Left lung (tissue), 10 donors: ENCODE results near the gene DNM3. TPM values are rescaled to one million over a fixed set of nuclear protein-coding genes. Genes with fewer than 3 reads are reported as not detected.
A peak's percentile ranks its signal among the peaks of the same experiment; 100 is the strongest.

Experiments
- ATAC-seq: fragments of 200-7000 bp; cut with Tn5 transposase; one replicate; pipeline ENCODE4 v1.9.1; 2020; ENCODE audit warnings: moderate library complexity
- DNase-seq, 4 donors: peaks; one replicate each; pipeline ENCODE4 v3.0.0-alpha.2; 2013 to 2020
- H3K27ac ChIP-seq, 2 donors: fragments of 200-600 bp; sonication (generic) in 1 of 2; one replicate each; pipeline versions ENCODE4 v1.5.0 to v1.8.0; 2020 to 2021
- H3K27me3 ChIP-seq, 2 donors: fragments of 200-600 bp; sonication (generic) in 1 of 2; one replicate each; pipeline versions ENCODE4 v1.5.0 to v1.8.0; 2020 to 2021
- H3K36me3 ChIP-seq, 2 donors: fragments of 200-600 bp; sonication (generic) in 1 of 2; one replicate each; pipeline versions ENCODE4 v1.5.0 to v1.8.0; 2020 to 2021
- H3K4me1 ChIP-seq, 2 donors: fragments of 200-600 bp; one replicate each; pipeline ENCODE4 v1.8.0; 2021
- H3K4me3 ChIP-seq, 2 donors: fragments of 200-600 bp; sonication (generic) in 1 of 2; one replicate each; pipeline versions ENCODE4 v1.5.0 to v1.8.0; 2020 to 2021; ENCODE audit warnings: mild to moderate bottlenecking in 1 of 2
- H3K9me3 ChIP-seq, 2 donors: fragments of 200-600 bp; sonication (generic) in 1 of 2; one replicate each; pipeline versions ENCODE4 v1.5.0 to v1.8.0; 2020 to 2021
- intact Hi-C, 2 donors: fragments of 100-400 bp; cut with DNase I; formaldehyde crosslinking; loops; one replicate each; pipeline versions ENCODE4 v1.11.2 to v1.14.2; 2022
- polyA plus RNA-seq, 6 donors: library from polyadenylated mRNA; unstranded; fragments of 120-200 nt; gene quantifications; one replicate each; pipeline ENCODE4 v1.2.1, GENCODE V29; 2013; ENCODE audit not compliant: insufficient read length in 6 of 6
- total RNA-seq, 2 donors: library from RNA; stranded (reverse); fragmentation: NEBNext Ultra II Directional; extraction: Animal tissue kit (Norgen Biotek cat#: 25700); gene quantifications; one replicate each; pipeline ENCODE4 v1.2.1, GENCODE V29; 2021
- TF ChIP-seq, protein P1 (sequence below), 2 donors: fragments of 200-600 bp; sonication (generic) in 1 of 2; IDR thresholded peaks; one replicate each; pipeline versions ENCODE4 v1.5.0 to v1.8.0; 2021; ENCODE audit warnings: antibody characterized with exemption in 2 of 2
- donor health status: DM: no; HTN: yes; CAD: no.
- donor health status: DM: no; HTN: no; CAD: no.

DNM3 gene
- total and polyA plus RNA-seq, 8 donors = 5.2 to 7.7 (median 6.3) TPM

DNA sequence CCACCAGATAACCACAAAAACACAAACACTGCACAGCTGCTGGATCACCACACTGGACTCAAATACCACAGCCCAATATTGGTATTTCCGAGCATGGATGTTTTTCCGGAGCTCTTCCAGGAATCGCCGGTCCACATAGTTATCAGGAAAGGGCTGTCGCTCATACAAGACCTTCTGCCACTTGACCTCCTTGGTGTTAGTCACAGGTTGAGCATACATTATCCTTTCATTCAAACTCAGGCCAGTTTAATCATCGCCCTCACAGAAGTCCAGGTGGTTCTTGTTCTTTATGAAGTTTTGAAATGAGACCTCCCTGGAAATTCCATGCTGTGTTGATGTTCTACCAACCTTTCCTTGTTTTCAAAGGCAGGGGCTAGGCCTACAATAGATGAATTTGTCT is 601.1 kb downstream of the DNM3 start:
- Histone ChIP-seq H3K4me3 (no peak overlapping the region), H3K36me3 (peaks cover 0 to 6% of the 10 kb centered on the region in 2 donors), H3K4me1 (peaks cover 10 to 32% of the 10 kb centered on the region in 2 donors), H3K27me3 (no peaks in the 10 kb centered on the region), H3K27ac (no peak overlapping the region), H3K9me3 (peaks cover 0 to 4% of the 10 kb centered on the region in 2 donors)
- TF ChIP-seq, protein P1, sequence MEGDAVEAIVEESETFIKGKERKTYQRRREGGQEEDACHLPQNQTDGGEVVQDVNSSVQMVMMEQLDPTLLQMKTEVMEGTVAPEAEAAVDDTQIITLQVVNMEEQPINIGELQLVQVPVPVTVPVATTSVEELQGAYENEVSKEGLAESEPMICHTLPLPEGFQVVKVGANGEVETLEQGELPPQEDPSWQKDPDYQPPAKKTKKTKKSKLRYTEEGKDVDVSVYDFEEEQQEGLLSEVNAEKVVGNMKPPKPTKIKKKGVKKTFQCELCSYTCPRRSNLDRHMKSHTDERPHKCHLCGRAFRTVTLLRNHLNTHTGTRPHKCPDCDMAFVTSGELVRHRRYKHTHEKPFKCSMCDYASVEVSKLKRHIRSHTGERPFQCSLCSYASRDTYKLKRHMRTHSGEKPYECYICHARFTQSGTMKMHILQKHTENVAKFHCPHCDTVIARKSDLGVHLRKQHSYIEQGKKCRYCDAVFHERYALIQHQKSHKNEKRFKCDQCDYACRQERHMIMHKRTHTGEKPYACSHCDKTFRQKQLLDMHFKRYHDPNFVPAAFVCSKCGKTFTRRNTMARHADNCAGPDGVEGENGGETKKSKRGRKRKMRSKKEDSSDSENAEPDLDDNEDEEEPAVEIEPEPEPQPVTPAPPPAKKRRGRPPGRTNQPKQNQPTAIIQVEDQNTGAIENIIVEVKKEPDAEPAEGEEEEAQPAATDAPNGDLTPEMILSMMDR (IDR thresholded peaks at IDR 0.05) = no peak
- intact Hi-C loops = no loop called here
- DNase-seq = no peak
- ATAC-seq = no peak

DNA sequence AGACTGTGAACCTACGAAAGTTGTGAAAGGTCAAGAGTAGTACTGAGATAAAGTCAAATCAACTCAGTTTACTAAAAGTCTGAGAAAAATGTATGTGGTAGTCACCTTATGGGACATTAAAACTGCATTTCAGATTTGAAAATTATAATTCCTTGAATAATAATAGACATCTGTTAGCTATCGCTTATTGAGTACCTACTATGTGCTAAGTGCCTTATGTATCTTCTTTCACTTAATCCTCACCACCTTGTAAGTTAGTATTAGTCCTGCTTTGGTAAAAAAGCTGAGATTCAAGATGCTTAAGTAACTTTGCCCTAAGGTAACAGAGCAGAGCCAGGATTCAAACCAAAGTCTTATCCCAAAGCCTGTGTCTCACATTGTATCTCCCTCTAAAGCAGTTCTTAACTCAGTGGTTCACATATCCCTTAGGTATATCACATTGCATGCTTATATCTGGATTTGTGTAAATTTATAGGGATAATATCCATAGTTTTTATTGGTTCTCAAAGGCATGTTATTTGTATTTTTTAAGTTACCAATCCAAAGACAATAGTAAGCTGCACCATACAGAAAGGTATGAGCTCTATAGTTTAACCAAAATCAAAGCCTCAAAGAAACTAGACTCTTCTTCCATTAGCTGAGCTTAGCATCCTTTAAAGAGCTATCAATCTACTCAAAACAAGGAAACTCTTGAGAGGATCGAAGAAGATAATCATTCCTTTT is 601.7 kb downstream of the DNM3 start:
- no peak for DNase-seq
- H3K9me3 ChIP-seq = peaks cover 0 to under 1% of the 10 kb centered on the region in 2 donors
- no peaks in the 10 kb centered on the region for H3K27me3 ChIP-seq
- peaks cover 10 to 38% of the 10 kb centered on the region in 2 donors for H3K4me1 ChIP-seq
- peak overlapping the region; percentile 80 to 81 for H3K4me3 ChIP-seq
- H3K36me3 ChIP-seq = peaks cover 0 to 6% of the 10 kb centered on the region in 2 donors
- H3K27ac ChIP-seq = peak overlapping the region in 1 of 2 donors; percentile 87
- intact Hi-C loops = no loop called here
- no peak for ATAC-seq
- TF ChIP-seq, protein P1 (IDR thresholded peaks at IDR 0.05) = no peak

DNA sequence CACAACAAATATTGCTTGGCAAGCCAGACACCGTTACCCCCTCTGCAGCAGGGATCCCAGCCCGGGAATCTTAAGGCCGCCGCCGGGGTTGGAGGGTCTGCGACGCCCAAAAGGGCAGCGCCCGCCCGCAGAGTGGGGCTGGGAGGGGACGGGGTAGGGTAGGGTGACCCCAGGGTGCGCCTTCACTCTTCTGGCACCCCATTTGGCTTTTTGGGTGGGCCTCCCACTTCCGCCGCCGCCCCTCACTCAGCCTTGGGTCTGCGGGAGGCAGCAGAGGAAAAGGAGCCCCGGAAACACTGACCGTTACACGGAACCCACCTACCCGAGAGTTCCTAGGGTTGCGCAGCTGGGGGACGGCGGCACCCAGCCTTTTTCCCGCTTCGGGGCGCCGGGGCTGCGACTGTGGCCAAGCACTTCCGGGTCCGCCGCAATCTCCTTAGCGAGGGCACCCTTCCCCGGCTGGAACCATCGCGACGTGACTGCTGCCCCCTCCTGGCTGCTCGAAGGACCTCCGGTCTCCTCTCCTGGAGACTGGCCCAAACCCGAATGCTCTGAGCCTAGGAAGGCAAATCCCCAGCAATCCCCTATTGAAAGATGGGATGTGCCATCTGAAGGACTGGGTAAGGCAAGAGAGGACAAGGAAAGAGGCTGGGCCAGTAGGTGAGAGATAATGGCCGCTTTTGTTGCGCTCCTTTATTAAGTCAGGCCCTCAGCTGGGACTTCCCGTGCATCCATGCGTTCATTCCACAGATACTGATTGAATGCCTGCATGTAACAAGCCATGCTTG is 602.6 kb downstream of the DNM3 start, which contains the start of gene PIGC:
Gene PIGC (minus strand): TSS at position 404 of the 788 bp plus-strand sequence. CDS start 1,447 bp downstream, outside the sequence.
- no peaks in the 10 kb centered on the region for H3K9me3 ChIP-seq
- peak; percentile 84 to 99 (median 93) for DNase-seq
- TF ChIP-seq, protein P1 (IDR thresholded peaks at IDR 0.05) = peak; percentile 84 to 91
- peaks cover 0 to 6% of the 10 kb centered on the region in 2 donors for H3K36me3 ChIP-seq
- no peaks in the 10 kb centered on the region for H3K27me3 ChIP-seq
- peak; percentile 97 for ATAC-seq
- intact Hi-C loops = no loop called here
- peak within 1 kb of the TSS; percentile 80 to 81 for H3K4me3 ChIP-seq
- H3K27ac ChIP-seq = peak within 1 kb of the TSS; percentile 76 to 87
- H3K4me1 ChIP-seq = peaks cover 10 to 45% of the 10 kb centered on the region in 2 donors

DNA sequence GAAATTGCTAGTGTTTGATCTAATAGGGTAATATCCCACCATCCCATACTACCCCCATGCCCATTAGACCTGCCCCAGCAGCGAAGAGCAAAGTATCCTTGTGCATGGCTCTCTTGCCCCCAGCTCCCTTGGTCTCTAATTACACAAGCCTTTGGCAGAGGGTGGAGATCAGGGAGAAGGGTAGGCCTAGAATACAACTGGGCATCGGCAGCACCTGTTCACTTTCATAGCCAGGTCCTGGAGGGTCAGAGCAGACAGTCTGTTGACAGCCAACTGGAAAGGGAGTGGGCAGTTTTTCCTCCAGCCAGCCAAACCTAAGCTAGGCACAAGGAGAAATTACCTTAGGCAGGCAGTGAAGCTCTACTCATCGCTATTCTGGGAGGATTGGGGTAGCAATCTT is 605.2 kb downstream of the DNM3 start:
- Histone ChIP-seq H3K4me3 (no peak overlapping the region), H3K27ac (peak overlapping the region in 1 of 2 donors; percentile 27), H3K4me1 (peaks cover 22 to 60% of the 10 kb centered on the region in 2 donors), H3K36me3 (peaks cover 0 to 6% of the 10 kb centered on the region in 2 donors), H3K9me3 (no peaks in the 10 kb centered on the region), H3K27me3 (no peaks in the 10 kb centered on the region)
- no peak for DNase-seq
- TF ChIP-seq, protein P1 (IDR thresholded peaks at IDR 0.05) = no peak
- intact Hi-C loops = no loop called here
- ATAC-seq = no peak

DNA sequence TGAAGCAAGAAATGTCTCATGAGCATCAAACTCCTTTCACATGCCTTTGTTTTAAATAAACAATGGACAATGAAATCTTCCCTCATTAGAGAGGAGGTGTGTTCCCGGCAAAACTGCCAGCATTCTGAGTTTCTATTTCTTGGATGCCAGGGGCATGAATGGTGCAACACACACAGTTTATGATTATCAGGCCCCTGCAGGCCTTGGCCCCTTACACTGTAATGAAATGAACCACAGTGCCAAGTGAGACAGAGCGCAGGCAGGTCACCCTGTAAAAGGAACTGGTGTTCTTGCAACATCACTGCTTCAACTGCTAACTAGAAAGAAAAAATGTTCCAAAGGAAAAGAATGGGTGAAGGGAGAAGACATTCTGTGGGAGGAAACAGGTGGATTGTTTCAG is 606.3 kb downstream of the DNM3 start:
- Histone ChIP-seq H3K4me3 (no peak overlapping the region), H3K4me1 (peaks cover 19 to 50% of the 10 kb centered on the region in 2 donors), H3K27me3 (no peaks in the 10 kb centered on the region), H3K36me3 (no peaks in the 10 kb centered on the region), H3K27ac (no peak overlapping the region), H3K9me3 (no peaks in the 10 kb centered on the region)
- TF ChIP-seq, protein P1 (IDR thresholded peaks at IDR 0.05) = no peak
- intact Hi-C loops = no loop called here
- no peak for DNase-seq
- no peak for ATAC-seq
